KG1 (cell line): ENCODE data around the gene MT4.

ENCODE experiments used
- DNase-seq: peaks from one replicate; lab custom pipeline; 2025; lab: John Stamatoyannopoulos, UW

The MT4 gene

DNA sequence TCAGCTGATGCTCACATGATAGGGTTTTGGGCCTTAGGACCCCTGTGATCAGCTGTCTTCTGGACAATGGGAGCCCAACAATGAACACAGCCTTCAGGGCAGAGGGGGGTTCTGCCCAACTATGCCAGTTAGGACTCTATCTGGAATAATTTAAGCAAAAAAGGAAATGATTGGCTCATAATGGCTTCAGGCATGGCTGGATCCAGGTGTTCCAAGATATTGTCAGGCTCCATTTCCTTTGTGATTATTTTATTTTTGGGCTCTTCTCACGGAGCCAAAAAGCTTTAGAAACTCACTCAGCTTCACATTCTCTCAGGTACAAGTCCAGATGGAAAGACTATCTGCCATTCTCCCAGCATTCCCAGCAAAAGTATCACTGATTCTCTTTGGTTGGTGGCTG lies 40.6 kb downstream of the MT4 start:
- no peak for DNase-seq

DNA sequence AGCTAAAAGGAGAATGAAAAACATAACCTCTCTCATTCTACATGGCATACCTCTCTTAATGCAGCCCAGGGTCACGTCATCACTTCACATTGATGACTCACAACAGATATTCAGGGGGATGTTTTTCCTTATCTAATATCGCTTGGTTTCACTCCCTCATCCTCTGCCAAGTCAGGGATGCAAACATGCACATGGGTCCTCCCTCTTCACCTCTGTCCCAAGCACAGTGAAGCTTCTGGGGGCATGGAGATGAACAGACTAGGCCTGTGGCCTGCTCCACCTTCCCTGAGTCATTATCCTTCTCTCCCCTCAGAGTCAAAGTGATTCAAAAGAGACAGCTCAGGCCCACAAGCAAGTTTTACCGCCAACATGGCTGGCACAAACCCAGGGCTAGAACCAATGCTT lies 41.2 kb downstream of the MT4 start:
- no peak for DNase-seq

DNA sequence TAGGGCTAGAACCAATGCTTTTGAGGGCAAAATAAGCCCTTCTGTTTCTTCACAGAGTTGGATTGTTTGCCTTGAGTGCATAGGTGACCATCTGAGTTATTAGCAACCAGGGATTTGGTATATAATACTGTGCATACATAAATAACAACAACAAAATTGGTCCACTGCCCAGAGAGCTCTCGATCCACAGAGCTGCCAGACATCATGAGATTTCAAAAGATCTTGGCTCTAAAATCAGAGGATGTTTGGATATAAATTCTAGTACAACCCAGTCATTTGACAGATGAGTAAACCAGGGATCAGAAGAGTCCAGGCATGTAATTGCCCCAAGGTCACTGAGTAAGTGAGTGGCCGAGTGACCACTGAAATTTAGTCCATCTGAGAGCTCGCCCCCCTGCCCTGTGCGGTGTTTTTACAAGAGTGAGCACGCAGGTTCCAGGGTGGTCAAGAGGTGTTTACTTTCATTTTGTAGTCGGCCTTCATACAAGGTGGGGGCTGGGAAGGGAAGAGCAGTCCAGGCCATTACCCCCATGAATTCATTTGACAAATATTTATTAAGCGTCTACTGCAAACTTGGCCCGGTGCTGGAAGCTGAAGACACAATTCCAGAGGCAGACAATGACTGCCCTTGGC lies 41.7 kb downstream of the MT4 start:
- DNase-seq: no peak

DNA sequence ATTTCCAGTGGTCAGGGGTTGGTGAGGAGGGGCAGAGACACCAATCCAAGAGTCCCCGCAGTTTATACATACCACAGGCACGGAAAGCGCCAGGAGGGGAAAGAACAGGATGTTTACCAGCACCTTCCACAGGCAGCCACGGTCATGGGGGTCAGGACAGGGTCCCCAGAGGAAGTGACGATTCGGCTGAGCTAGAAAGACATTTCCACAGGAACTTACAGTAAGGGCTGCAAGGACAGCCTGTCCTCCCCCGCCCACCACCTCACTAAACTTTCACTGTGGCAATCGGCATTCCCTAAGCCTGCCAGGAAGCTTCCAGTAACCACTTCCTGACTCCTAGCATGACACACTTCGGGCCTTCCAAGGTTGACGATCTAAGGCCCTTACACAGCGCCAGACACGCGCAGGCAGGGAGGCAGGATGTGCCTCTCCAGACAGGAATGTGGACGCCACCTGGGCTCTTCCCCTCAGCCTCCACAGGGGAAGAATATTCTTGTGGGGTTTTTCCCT lies 42.3 kb downstream of the MT4 start:
- DNase-seq: no peak

DNA sequence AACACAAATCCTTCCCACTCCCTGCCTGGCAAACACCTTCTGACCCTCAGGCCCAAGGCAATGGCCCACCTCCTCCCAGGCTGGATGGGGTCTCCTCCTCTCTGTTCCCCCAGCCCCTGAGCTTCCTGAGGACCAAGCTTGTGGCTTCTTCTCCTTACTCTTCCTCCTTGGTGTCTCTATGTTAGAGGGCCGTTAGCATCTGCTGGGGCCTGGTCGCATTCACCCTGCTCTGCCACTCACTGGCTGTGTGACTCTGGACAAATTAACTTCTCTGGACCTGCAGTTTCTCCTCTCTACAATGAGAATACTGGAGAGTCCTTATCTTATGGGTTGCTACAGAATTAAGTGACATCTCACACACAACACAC lies 42.8 kb downstream of the MT4 start:
- no peak for DNase-seq

DNA sequence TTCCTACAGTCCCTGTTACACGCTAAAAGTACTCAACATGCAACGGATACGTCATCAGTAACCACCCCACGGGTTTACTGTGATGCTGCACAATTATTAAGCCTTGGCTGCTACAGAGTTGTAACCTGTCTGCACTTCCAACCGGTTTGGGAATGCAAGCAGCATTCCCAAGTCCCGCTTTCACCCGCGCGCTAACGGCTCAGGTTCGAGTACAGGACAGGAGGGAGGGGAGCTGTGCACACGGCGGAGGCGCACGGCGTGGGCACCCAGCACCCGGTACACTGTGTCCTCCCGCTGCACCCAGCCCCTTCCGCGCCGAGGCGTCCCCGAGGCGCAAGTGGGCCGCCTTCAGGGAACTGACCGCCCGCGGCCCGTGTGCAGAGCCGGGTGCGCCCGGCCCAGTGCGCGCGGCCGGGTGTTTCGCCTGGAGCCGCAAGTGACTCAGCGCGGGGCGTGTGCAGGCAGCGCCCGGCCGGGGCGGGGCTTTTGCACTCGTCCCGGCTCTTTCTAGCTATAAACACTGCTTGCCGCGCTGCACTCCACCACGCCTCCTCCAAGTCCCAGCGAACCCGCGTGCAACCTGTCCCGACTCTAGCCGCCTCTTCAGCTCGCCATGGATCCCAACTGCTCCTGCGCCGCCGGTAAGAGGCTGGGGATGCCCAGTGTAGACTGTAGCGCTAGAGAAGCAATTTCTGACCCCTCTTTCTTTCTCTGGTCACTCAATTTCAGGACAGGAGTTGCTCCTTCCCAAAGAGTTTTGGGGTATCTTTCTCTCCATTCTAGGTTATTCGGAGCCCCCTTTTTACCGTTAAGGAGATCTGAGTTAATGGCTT lies 43.4 kb downstream of the MT4 start, which contains the start of gene MT2A:
Gene MT2A (plus strand): TSS at position 542 of the 833 bp plus-strand sequence. CDS start 72 bp downstream, at position 614.
- DNase-seq: peak; percentile 56

DNA sequence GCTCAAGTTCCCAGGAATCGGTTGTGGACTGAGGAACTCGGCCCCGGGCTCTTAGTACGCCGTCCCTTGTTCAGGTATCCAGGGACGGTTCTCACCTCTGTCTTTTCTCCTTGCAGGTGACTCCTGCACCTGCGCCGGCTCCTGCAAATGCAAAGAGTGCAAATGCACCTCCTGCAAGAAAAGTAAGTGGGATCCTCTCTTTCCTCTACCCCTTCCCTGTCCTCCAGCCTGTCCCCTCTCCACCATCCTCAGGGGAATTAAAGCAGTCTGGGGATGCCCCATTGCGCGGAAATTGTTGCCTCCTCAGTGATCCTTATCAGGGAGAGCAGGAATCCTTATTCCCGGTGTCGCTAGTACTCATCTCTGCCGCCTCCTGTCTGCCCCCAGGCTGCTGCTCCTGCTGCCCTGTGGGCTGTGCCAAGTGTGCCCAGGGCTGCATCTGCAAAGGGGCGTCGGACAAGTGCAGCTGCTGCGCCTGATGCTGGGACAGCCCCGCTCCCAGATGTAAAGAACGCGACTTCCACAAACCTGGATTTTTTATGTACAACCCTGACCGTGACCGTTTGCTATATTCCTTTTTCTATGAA lies 44.1 kb downstream of the MT4 start:
- DNase-seq: no peak

DNA sequence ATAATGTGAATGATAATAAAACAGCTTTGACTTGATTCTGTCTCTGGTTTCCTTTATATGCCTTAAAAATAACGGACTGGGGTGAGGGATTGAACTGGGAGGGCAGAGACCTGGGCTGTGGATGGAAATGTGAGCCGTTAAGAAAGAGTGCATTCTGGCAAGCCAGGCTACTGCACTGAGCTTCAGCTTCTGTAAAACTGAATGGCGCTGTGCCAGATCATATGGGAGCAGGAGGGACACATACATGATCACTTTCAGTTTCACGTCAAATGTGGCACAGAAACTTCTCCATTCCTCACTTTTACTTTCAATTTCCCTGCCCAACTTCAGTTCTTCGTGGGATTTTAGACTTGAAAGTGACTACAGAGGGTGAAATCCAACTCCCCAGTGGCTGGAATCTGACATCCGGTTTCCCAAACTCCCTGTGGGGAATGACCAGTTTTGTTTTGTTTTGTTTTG lies 44.6 kb downstream of the MT4 start:
- DNase-seq: peak; percentile 70

DNA sequence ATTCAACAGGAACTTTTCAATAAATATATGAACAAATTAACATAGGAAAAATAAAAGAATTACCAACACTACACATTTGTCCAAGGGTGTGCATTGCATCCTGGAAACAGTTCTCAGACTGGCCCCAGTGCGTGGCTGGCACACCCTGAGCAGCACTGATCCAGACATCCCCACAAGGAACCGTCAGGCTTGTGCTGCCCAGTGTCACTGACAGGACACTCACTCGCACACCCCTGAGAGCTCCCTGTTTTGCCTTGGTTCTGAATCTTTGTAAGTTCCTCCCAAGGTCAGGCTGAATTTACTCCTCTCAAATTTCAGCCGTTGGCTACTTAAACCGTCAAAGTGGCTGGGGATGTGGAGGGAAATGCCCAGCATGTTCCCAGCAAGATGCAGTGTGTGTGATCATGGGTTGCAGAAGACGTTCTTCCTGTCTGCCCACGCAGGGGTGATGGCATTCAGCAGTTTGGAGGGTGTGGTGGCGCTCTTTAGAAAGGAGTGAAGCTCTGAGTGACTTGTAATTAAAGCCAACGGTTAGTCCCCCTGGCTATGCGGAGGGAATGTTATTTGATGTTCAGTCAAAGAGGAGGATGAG lies 45.2 kb downstream of the MT4 start:
- DNase-seq: no peak

DNA sequence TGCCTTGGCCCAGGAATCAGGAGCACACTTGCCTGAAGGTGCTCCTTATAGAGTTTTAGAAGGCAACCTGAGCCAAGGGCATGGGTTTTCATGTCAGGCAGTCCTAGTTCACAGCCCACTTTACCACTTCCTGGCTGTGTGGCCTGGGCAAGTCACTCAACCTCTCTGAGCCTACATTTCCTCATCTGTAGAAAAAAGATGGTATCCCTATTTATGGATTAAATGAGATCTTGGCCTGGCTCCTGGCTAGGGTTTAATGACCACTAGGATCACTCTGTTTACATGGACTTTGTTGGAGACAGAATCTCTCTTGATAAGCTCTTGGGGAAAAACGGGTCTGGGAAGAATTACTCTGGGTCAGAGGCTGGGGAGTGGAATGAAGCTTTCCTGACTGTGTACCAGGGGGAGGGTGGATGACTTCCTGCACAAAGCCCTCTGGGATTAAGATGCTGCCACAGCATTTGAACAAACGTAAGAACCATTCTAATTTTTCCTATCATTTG lies 45.8 kb downstream of the MT4 start:
- no peak for DNase-seq

DNA sequence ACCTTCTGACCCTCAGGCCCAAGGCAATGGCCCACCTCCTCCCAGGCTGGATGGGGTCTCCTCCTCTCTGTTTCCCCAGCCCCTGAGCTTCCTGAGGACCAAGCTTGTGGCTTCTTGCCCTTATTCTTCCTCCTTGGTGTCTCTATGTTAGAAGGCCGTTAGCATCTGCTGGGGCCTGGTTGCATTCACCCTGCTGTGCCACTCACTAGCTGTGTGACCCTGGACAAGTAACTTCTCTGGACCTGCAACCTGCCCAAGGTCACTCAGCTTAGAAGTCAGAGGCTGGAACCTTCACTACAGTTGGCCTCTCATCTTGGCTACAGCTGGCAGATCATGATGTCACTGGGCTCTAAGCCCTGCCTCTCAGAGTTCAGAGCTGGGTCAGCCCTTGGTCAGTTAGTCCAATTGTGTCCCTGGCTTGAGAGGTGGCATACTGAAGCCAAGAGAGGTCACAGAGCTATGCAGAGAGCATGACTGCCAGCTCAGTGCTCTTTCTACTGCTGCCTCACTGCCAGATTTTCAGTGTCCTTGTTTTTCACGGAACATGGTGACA lies 46.5 kb downstream of the MT4 start:
- DNase-seq: no peak

DNA sequence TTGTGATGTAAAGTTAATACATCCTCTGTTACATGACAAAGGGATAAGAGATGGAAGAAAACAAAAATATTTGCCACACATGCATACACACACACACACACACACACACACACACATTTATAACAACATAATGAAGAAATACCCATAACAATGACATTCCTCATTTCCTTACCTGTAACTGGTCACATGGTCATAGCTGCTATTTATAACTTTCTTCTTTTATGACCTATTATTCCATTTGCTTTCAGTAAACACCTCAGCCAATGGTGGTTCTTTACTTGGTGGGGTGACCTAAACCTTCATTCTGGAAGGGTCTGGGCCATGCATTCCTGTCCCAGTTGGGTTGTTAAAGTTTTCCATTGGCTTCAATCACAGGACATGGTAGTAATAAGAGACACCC lies 48.8 kb downstream of the MT4 start:
- no peak for DNase-seq

DNA sequence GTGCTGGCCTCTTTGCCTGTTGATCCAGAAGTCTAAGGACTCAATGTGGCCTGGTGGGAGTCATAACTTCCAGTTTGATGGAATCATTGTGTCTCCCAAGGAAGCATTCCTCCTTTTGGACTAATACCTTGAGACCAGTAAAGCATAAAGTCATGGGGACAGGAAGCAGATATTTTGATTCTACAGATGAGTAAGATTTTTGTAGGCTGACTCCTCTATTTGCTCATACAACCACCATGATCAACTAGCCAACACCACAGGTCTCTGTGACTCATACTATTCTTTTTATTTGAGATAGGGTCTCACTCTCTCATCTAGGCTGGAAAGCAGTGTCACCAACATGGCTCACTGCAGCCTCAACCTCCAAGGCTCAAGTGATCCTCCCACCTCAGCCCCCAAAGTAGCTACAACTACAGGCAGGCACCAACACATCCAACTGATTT lies 49.7 kb downstream of the MT4 start:
- DNase-seq: no peak

DNA sequence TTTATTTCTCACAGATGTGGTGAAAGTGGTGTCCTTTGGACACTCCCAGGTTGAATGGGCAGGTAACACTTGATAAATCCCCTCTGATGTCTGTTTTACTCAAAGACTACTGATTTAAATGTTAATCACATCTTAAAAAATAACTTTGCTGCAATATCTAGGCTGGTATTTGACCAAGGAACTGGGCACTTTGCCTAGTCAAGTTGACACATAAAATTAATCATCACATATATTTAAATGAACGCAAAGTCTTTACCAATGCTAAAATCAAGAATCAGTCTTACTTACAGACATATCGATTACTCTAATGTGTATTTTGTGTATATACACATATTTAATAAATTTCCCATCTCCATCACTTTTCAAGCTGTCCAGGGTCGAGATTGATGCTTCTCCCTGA lies 50.5 kb downstream of the MT4 start:
- no peak for DNase-seq

DNA sequence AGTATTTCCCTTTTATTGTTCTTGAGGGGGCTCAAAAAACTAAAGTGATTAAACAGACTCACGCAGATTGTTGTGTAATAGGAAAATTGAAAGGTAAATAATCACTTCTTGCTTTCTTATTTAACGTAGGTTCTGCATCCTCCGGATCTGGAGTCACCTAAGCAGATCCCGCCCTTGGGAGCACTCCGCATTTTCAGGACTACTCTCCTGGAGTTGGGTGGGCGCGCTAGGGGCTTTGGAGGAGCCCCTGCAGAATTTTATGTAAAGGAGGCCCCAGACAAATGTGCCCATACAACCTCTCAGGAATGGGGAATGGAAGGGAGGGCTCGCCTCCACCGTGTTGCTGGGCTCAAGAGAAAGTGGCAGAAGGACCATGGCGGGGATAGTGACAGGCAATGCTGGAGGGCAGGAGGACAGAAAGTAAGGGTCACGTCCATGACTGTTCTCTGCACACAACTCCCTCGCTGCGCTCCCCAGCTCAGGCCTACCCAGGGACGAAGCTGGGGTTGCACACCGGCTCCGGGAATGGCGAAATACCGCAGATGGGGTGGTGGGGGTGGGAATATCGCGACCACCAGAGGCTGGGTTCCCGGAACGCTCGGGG lies 51.8 kb downstream of the MT4 start:
- no peak for DNase-seq

DNA sequence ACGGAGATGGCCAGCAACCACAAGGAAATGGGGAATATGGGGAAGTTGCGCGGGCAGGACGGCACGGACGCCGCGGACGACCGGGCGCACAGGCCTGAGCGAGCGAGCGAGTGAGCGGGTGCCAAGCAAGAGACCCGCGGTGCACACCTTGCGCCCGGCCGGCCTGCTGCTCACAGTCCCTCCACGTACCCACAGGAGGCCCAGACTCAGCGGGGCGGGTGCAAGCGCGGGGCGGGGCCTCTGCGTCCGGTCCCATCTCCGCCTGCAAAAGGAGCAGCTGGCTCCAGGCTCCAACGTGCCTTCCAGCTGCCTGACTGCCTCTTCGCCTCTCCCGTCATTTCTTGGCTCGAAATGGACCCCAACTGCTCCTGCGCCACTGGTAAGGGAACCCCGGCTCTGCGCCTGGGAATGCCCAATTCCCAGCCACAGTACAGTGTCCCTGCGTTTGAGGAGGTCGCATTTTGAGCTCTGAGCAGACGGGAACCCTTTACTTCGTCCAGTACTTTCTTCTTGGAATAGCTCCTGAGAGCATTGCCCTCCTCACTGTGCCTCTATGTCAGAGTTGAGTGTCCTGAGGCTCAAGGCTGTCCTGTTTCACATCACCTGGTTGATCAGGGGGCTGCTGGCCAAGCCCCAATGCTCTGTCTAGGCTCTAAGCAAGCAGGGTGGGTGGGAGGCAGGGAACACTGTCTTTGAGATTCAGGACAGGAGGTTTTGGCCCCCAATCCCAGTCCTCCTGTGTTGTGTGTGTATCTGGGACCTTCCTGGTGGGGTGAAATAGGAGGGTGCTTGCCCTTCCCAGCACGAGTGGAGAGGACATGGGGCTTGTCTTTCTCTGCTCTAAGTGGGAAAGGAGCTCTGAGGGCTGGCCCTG lies 52.6 kb downstream of the MT4 start:
- DNase-seq: no peak

DNA sequence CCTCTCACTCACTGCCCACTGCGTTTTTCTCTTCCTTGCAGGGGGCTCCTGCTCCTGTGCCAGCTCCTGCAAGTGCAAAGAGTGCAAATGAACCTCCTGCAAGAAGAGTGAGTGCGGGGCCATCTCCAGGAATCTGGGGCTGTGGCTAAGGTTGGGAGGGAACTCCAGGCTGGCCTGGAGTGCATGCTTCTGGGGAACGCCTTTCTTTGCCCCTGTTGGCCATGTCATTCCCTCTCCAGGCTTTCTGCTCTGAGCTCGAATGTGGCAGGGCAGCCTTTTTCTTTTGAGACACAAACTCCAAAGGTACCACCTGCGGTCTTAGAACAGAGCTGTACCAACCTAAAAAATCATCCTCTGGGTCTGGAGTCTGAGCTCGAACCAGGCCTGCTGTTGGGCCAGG lies 53.3 kb downstream of the MT4 start:
- DNase-seq: no peak
